ENCODE data around the gene GREB1L.

Gene GREB1L

GRCh38 chr18:21386523-21387240, 144.7 kb downstream of the GREB1L start:
- DNase-seq = no peak

- no peak for DNase-seq
These were observed 145.9 kb downstream of the GREB1L start for GRCh38 chr18:21387886-21388285.

- no peak for DNase-seq
These were observed 147.3 kb downstream of the GREB1L start for GRCh38 chr18:21389283-21389682.

- no peak for DNase-seq
These were observed 147.9 kb downstream of the GREB1L start for GRCh38 chr18:21389903-21390302.

GRCh38 chr18:21391074-21391673, 149.1 kb downstream of the GREB1L start:
- DNase-seq = no peak

DNA sequence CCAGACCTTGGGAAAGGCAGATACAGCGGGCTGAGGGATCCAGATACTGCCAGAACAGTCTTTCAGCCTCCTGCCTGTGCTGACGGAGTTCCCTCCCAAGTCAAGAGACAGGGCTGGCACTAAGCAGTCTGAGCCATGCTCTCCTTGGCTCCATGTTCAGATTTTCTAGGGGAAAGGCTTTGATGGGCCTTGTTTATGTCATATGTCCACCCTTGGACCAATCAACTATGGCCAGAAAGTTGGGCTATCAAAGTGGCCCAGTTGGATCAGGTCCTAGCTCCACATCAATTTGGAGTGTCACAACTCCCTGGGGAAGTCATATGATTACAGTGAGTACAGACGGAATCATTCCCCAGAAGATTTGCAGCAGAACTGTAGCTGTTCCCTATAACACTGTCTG, 152.0 kb downstream of the GREB1L start:
- no peak for DNase-seq

GRCh38 chr18:21398121-21398520, 156.1 kb downstream of the GREB1L start:
- no peak for DNase-seq

- DNase-seq = no peak
These were observed 160.2 kb downstream of the GREB1L start for GRCh38 chr18:21402272-21402671.

- DNase-seq = no peak
These were observed 162.4 kb downstream of the GREB1L start for GRCh38 chr18:21404426-21404825.

DNA sequence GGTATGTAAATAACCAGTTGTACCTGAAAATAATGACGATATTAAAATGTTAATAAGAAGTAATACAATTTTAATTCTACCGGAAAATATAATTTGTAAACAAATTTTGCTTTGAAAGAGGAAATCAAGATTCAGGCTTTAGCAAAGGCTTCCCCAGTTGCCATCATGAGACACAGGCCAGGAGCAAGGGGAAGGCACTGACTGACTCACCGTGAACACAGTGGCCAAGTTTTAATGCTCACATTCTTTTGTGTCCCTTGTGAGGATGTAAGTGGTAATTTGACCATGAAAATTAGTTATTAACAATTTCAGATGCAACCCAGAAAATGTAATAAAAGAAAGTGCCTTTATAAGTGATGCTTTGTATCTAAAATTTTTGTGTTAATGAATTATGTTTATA, 164.1 kb downstream of the GREB1L start:
- DNase-seq = no peak

DNA sequence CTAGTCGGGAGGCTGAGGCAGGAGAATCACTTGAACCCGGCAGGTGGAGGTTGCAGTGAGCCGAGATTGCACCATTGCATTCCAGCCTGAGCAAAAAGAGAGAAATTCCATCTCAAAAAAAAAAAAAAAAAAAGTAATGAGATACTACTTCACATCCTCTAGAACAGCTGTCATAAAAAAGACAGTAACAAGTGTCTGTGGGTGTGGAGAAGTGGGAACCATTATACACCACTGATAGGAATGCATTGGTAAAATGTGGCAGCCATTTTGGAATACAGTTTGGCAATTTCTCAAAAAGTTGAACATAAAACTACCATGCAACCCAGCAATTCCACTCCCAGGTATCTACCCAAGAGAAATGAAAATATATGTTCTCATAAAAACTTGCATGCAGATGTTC, 166.6 kb downstream of the GREB1L start:
- DNase-seq = no peak

DNA sequence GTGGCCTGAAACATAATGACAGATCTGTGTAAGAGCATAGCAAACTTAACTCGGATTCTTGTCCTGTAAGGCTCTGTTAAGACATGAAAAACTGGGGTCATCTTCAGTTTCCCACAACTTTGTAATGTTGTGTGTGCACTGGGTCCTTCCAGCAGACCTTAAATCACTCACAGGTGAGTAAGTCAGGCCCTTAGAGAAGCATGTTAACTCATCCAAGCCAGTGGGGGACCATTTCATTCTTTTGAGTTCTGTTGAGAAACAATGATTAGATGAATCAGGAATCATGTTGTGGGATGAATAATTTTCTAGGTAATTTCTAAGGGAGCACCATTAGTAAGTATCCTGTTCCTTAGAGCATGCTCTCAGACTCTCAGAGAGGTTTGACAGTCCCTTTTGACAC, 191.4 kb downstream of the GREB1L start:
- DNase-seq = no peak

DNA sequence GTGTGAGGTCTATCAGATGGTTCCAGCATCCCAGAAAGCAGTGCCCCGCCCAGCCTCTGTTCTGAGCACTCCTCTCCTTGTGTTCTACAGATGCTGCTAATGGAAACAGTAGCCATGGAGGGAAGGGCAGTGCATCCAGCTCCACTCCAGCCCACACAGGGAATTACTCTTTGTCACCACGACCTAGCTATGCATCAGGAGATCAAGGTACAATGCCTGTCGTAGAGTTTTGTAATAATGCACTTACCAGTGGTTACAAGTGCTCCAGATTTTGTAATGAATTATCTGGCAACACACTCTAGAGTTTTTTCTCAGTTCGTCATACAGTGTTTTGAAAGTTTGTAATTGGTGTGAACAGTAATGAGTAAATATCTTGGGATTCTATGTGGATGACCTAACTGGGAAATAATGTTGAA, 197.4 kb downstream of the GREB1L start:
- DNase-seq = no peak

- no peak for DNase-seq
These were observed 199.6 kb downstream of the GREB1L start for GRCh38 chr18:21441670-21442069.

- DNase-seq = no peak
These were observed 201.9 kb downstream of the GREB1L start for GRCh38 chr18:21443776-21444464.

GRCh38 chr18:21444465-21445212, 202.6 kb downstream of the GREB1L start:
- peak; percentile 4 for DNase-seq

DNA sequence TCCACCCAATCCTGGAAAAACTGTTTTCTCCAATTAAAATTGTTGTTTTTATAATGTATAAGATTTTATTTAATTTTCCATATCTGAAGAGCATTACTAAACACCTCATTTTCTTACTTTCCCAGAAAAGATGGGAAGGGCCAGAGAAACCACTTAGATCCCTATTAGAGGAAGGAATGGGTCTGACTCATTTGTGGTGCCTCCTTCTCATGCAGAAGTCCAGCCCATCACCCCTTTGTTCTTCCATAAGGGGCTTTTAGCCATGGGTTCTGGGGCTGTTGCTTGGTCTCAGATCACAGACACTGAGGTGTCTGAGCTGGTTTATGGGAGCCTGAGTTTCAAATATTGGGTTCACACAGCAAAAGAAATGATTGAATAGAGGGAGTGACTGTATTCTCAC, 206.3 kb downstream of the GREB1L start:
- no peak for DNase-seq

GRCh38 chr18:21449367-21450290, 207.6 kb downstream of the GREB1L start:
- DNase-seq = no peak

DNA sequence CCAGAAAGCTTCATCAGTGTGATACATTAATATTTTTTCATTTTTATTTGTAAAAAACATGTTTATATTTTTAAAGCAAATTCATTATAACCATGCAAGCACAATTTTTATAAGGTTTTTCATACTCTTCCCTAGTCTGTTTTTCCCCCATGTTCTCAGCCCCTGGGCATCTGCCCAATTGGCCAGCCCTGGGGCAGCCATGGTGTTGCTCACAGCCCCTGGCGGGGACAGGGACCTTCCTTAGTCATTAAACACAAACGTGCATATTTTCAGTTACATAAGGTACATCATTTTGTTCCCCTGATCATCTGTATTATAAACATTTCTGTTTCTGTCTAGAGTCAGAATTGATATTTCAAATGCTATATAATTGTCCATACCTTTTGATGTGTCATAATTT, 208.5 kb downstream of the GREB1L start:
- DNase-seq = no peak

DNA sequence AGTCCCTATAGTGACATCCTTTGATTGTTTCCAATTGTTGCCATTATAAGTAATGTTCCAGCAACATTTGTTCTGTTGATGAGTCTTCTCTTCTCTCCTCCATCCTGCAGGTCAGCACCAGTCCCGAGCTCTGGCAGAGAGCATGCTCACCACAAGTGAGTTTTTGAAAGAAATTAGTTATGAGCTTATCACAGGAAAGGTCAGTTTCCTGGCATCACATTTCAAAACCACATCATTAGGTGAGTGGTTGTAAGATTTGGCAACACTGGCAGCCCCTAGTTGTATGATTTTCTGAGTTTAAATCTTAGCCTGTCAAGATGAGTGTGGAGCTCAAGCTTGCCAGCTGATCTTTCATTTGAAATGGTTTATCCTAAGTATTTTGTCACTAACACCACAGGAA, 208.9 kb downstream of the GREB1L start:
- no peak for DNase-seq

DNA sequence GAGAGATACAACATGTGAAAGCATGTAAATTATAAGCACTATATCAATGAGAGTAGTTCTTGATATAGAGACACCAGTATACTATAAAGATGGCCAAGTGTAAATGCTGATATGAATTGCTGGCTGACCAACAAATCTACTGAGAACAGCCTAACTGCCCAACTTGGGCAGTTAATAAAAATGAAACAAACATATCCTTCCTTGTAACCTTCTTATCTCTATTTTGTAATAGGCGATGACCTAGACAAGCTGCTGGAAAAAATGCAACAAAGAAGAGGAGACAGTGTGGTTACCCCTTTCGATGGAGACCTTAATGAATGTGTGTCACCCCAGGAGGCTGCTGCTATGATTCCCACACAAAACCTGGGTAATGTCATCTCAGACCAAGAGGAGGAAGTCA, 209.8 kb downstream of the GREB1L start:
- DNase-seq = no peak

GRCh38 chr18:21452276-21452780, 210.3 kb downstream of the GREB1L start:
- DNase-seq = no peak
